Measurements from ENCODE around the gene PLBD1.

Gene PLBD1

DNA sequence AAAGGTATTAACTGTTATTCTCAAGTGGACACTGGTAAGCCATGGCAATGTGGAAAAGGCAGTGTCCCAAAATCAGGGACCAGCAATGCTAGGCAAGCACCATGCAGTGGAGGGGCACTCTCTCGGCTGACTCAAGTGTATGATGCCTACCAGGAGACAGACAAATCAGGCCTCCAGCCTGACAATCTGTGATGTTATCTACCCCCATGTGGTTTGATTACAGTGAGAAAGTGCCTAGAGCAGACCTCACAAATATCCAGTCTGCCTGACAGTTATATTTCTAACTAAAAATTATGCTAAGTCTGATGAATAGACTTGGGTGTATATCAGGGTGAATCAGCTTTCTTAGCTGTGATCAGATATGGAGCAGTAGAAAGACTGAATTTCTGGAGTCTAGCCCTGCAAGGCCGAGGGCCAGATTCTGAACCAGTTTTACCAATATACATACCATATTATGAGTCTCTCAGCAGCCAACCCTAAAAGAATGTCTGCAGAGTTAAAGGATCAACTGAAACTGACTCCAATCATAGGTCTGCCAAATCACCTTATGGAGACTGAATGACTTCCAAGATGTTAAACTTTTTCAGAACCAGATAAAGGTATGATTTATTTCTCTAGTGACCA is 3.2 kb downstream of the PLBD1 start:
- DNase-seq = no peak

DNA sequence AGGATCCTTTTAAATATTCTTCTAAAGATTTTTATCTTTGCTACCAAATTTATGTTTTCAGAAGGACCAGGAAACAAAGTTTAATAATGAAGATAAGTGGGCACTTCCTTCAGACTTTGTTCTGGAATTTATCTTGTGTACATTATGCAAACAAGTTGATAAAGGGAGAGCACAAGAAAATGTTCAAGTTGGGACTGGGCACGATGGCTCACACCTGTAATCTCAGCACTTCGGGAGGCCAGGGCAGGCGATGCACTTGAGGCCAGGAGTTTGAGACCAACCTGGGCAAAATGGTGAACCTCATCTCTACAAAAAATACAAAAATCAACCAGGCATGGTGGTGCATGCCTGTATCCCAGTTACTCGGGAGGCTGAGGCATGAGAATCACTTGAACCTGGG is 4.6 kb downstream of the PLBD1 start:
- DNase-seq = no peak

DNA sequence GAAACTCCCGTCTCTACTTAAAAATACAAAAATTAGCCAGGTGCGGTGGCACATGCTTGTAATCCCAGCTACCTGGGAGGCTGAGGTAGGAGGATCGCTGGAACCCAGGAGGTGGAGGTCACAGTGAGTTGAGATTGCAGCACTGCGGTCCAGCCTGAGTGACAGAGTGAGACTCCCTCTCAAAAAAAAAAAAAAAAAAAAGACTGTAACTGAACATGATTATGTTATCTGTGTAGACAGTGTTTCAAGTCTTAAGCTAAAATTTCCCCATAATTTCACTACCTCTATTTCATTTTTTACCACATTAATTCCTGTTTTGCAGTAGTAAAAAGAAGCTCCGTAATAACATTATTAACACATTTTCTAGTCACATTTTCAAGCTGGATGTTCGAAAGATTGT is 5.4 kb downstream of the PLBD1 start:
- no peak for DNase-seq

DNA sequence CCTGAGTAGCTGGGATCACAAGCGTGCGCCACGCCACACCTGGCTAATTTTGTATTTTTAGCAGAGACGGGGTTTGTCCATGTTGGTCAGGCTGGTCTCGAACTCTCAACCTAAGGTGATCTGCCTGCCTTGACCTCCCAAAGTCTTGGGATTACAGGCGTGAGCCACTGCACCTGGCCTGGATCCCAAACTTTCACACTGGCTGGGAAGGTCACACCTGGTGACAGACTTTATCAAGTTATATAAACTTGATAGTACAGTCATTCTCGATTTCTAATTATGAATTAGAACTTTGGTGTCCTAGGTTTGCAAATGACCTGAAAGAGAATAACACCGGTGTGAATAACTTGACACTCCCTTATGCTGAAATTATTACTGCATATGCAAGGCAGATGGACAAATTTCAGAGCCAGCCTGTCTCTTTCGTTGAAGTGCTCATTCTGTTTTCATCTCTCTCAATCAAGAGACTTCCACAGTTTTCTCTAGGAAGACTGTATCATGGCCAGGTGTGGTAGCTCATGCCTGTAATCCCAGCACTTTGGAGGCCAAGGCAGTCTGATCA is 5.9 kb downstream of the PLBD1 start:
- no peak for DNase-seq

DNA sequence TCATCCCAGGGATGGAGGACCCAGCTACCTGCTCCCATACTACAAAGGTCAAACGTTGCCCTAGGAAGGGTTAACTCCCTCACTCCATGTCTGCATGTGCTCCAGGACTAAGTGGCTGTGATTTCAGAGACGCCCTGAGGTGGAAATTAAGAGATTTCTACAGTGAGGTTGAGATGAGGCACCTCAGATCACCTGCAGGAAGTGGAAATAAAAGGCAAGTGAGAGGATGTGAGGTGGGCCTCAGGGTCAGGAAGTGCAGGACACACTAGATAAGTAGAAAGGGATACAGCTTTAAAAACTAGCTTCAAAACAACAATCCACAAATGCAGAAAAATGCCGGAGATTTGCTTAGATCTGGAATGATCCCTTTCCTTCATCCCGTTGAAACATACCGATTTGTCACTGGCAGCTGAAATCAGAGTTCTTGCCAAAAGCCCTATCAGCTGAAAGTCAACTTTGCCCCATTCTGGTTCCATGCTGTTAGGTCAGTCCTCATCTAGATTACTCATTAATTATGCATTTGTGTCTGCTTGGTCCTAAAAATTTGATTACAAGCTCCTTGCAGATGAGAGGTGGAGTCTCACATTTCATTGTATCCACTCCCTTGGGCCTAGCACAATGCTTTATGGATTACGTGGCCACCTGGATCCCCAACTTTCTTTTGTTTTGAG is 6.6 kb downstream of the PLBD1 start:
- no peak for DNase-seq

DNA sequence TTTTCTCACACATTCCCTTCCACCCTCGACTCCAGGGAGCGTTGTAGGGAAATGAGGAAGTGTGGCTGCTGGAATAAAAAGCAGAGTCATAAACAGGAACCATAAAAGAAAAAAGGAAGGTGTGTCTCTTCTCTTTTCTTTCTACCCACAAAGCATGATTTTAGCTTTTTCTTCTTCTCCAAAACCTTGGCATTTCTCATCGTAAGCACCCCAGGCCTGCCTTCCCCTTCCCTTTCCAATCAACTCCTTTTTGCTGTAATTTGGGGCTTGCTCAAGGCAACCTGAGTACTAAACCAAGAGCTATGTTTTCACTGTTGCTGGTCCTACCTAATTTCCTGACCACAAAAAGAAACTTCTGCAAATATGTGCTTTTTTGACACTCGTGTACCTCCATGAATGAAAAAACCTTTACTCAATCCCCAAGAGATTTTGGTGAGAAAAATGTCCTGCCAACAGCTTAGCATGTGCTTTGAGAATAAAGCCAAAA is 9.2 kb downstream of the PLBD1 start:
- DNase-seq = no peak

DNA sequence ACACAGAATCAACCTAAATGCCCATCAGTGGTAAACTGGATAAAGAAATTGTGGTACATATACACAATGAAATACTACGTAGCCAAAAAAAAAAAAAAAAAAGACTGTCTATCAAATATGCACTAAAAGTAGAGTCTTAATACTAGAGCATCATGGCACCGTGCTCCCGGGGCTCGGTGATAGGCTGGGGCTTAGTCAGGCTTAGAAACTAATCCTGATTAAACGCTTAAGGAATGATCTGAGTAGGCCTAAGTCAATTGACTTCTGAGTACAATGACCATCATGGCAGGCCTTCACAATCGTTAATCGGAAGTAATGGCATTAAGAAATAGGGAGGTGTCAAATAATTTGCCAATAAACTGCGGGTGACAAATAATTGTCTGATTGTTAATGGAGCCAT is 9.7 kb downstream of the PLBD1 start:
- DNase-seq = no peak

DNA sequence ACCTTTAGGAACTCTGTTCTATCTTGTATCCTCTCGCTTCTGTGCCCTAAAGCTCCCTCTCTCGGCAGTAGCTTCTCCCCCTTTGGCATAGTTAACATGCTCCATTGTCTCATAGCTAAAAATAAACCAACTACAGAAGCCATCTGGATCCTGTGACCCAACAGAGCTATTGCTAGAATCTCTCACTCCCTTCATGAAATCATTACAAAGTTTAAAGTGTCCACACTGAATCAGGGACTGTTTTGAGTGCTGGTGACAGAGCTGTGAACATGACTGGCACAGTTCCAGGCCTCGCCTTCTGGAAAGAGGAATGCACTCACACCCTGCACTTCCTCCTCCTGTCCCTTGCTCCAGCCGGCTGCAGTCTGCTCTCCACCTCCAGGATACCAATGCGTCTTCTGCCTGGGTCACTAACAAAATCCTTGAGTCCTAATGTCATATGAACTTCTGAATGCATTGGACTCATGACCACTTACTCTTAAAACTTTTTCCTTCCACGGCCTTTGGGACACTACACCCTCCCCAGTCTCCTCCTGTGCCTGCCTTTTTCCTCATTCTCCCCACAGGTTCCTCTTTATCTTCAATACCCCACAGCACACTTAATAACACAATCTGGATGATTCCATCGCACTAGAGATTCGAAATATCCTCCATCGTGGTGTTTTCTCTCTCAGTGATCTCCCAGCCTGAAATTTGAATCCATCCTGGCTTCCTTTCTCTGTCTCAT is 13.2 kb downstream of the PLBD1 start:
- peak in 34 of 51 donors; percentile 1 to 60 (median 16) for DNase-seq

DNA sequence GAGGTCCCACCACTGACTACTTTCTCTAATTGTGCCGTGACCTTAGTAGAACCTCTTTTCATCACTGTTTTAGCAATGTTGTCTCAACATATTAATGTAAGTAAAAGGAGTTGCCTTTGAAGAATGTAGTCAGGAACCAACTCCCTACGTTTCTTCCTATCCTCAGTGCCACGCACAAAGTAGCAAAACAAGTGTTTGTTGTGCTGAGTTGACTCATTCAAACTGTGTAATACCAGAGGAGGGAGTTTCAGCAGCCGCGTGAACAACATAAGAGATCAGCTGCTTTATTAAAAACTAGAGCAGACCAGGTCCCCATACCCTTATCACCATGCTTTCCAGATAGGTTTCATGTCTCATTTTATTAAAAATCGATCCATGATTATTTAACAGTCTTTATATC is 19.1 kb downstream of the PLBD1 start:
- DNase-seq = no peak

DNA sequence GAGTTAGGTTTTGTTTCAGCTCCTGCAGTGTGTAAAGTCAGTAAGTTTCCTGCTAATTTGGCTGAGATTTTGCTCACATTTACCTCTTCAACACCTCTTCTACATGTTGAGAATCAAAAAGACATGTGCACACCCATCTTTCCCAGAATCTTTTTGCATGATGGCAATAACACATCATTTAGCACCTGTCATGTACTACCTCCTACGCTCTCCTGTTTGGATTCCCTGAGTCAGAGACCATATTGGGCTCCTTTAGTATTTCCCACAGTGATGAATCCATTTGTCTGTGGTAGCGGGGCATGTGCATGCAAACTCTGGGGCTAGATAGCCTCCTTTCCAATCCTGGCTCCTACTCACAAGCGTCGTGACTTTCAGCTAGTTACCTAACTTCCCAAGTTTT is 20.1 kb downstream of the PLBD1 start:
- DNase-seq = no peak

DNA sequence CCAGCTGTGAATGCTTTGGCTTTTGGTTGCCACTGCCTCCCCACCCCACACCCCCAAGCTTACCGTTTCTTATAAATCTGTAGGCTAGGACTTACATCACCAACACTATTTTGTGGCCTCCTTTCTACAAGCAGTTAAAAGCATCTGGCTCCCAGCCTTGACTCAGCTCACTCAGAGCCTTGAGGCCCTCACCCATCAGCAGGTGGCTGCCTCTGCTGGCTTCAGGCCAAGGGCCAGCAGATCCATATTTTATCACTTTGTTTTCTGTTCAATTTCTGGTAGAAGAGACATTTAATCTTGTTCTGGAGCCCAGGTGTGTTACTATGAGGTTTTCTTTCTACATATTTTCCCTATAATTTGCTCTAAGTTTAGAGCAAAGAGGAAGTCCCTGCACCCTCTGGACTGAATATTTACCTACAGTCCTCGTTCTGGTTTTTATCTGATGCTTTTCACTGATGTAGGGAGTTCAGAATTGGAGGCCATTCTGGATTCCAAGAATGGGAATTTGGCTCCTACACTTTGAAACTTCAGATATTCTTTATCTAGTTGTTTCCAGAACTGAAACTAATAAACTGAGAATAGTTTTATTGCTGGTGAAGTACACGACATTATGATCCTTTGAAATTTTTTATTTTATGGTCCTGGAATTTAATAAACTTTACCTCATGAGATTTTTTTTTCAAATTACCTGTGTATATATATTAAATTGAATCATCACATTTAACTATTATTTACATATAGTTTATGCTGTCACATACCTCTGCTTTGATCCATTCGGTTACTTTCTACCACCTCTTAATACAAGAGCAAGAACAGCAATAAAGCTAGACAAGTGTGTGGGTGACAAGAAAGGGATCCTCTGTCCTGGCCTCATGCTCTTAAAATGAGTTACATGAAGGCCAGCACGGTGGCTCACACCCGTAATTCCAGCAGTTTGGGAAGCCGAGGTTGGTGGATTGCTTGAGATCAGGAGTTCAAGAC is 22.2 kb downstream of the PLBD1 start:
- no peak for DNase-seq

DNA sequence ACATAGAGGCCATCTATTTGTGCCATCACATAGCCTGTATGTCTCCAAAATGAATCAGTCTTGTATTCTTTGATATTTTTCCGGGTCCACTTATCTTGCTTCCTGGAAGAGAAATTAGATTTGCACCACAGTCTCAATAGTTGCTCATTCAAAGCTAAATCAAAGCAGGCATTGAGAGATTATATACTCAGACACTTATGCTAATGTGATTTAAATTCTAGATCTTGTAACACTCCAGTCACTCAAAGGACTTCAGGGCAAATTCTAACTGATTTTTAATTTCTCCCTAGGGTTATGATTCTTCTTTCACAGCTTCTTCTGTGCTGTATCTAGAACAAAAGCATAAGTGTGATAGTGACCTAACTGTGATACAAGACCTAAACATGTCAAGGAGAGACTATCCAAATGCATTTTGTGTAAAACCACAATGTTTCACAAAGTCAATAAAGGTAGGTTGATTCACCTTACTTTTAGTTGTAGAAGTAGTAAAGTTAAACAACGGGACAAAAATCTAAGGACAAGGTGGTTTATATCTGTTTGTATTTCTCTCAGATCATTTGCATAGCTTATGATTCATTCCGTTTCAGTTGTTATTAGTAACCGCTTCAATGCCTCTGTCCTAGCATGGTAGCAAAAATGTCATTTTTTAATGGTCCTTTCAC is 26.8 kb downstream of the PLBD1 start:
- DNase-seq = no peak

DNA sequence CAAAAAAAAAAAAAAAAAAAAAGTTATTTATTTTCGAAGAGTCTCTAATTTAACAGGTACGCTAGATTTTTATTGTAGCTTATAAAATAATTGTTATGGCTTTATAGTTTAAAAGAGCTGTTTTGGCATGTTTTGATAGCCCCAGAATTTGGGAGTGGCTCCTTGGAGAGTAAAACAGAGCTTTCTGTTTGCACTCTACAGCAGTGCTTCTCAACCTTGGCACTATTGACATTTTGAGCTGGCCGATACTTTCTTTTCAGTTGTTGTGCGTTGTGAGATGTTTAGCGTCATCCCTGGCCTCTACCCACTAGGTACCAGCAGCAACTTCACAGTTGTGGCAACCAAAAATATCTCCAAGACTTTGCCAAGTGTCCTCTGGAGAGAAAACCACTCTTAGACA is 30.6 kb downstream of the PLBD1 start:
- no peak for DNase-seq

DNA sequence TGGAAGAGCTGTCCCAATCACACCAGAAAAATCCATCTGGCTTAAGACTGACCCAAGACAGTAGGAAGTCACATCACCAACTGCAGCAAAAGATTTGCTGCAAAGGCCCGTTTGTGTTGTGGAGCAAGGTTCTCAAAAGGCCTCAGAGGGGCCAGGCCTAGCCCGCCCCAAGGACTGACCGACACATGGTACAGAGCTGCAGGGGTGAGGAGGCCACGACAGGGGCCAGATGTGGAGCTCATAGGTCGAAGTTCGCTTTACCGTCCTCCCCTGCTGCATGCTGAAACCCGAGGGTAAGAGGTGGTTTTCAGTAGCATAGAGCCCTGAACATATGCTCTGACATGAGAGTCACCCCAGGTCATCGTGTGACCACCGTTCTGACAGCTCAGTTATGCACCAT is 35.5 kb downstream of the PLBD1 start:
- no peak for DNase-seq

DNA sequence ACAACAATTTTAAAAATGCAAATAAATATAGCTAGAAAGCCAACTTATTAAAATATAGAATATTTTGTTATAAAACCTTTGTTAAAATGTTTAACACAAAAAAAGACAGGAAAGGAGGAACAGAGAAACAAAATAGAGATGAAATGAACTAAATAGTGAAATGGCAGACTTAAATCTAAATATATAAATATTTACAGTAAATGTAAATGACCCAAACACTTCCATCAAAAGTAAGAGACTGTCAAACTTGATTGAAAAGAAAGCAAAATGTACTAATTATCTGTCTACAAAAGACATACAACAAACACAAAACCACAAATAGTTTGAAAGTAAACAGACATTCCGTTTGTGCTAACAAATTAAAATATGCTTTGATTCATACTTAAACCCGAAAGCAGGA is 41.7 kb downstream of the PLBD1 start:
- DNase-seq = no peak

DNA sequence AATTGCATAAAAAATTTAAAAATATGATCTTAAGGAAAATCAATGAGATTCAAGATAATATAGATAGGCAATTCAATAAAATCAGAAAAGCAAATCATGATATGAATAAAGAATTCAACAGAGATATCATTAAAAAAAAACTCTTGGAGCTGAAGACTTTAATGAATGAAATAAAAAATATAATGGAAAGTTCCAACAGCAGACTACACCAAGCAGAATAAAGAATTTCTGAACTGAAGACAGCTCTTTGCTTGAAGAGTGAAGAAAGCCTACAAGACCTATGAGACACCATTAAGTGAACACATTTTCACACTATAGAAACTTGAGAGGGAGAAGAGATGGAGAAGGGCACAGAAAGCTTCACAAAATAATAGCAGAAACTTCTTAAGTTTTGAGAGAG is 45.9 kb downstream of the PLBD1 start:
- DNase-seq = no peak

DNA sequence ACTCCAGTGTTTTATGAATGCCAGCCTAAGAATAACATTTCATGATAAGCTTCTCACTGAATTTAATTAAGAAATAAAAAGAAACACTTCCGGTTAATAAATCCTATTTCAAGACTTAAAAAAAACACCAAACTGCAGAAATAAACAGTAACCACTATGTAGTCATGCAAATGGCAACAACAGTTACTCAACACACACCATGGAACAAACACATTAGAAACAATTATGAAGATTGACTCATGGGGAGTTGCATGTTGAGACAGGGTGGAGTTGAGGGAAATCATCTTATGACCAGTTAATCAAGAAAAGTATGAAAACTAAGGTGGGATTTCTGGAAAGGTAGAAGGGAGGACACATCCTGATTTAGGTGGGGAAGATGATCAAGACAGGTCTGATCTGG is 52.7 kb downstream of the PLBD1 start:
- no peak for DNase-seq

DNA sequence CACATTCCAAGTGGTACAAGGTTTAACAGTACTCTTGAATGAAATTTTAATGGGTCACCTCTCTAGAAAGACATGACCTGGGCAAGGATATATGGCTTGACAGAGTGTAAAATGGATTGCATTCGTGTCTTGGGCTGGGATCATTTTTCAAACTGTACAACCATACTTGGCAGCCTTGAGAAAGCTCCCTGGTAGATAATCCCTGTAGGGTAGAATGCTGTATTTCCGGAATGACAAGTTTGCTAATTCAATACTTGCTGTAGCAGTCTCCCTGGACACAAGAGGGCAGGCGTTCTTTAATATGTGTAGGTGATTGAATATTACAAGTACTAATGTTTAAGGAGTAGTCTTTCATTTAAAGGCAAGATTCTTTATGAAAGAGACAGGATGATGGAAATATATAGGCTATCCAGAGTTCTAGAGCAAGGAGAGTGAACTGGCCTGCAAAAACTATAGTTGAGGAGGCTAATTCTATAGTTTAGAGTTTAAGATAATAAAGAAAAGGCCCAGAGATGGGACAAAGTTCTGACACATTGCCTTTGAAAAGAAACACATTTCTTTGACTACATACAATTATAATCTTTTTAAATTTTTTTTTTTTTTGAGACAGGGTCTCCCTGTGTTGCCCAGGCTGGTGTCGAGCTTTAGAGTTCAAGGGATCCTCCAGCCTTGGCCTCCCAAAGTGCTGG is 53.4 kb downstream of the PLBD1 start:
- no peak for DNase-seq

DNA sequence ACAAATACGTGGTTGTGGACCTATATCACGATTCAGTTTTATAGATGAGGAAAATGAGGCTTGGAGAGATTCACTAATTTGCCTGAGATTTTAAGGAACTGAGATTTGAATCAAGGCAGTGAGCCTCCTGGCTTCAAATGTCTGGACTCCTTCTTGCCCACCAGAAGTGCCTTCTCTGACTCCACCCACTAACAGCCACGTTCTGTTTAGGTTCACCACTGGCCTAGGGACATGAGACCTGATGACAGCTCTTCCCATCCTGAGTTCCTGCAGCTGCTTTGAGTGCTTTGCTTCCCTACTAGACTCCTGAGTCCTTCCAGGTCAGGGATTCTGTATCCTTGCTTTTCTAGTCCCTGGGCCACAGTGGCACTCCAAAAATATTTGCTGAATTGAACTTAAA is 57.1 kb downstream of the PLBD1 start:
- DNase-seq = no peak
